Skeletal muscle tissue (tissue), 4 donors: ENCODE data around the gene TSHR. TPM values are rescaled to one million over a fixed set of nuclear protein-coding genes. Genes with fewer than 3 reads are reported as not detected.
A peak's percentile ranks its signal among the peaks of the same experiment; 100 is the strongest.
"Not testable (repeated sequence)": the region's sequence is repeated elsewhere in the genome, so short reads cannot be mapped to it uniquely, and the experiment has no call there.

Source experiments
- H3K27ac ChIP-seq: one replicate; pipeline ENCODE4 v1.7.0; 2013; ENCODE audit warnings: mild to moderate bottlenecking, low read depth, low read length, inconsistent platforms
- H3K27me3 ChIP-seq, 3 donors: one replicate each; pipeline ENCODE4 v1.7.0; 2013; ENCODE audit warnings: low read length in 3 of 3; ENCODE audit not compliant: control insufficient read depth in 3 of 3, insufficient read depth in 3 of 3
- H3K36me3 ChIP-seq, 3 donors: one replicate each; pipeline ENCODE4 v1.7.0; 2013; ENCODE audit warnings: low read length in 3 of 3; ENCODE audit not compliant: control insufficient read depth in 3 of 3, insufficient read depth in 3 of 3
- H3K4me1 ChIP-seq, 3 donors: one replicate each; pipeline ENCODE4 v1.7.0; 2013; ENCODE audit warnings: low read length in 3 of 3, mild to moderate bottlenecking in 3 of 3; ENCODE audit not compliant: control insufficient read depth in 3 of 3, insufficient read depth in 3 of 3
- H3K4me3 ChIP-seq, 3 donors: one replicate each; pipeline ENCODE4 v1.7.0; 2013; ENCODE audit warnings: low read length in 3 of 3
- H3K9ac ChIP-seq, 3 donors: one replicate each; pipeline ENCODE4 v1.7.0; 2013; ENCODE audit warnings: low read length in 3 of 3, mild to moderate bottlenecking in 3 of 3, moderate library complexity in 2 of 3, low read depth in 1 of 3
- H3K9me3 ChIP-seq, 3 donors: one replicate each; pipeline ENCODE4 v1.7.0; 2013; ENCODE audit warnings: low read length in 3 of 3; ENCODE audit not compliant: control insufficient read depth in 3 of 3
- total RNA-seq: library from RNA; depleted of rRNA; stranded (reverse); fragments of >200 nt; gene quantifications from one replicate; pipeline ENCODE4 v1.2.3, GENCODE V29; 2014
- donor health status: Osteomylitis.

Gene TSHR
- total RNA-seq: under 0.01 TPM

DNA sequence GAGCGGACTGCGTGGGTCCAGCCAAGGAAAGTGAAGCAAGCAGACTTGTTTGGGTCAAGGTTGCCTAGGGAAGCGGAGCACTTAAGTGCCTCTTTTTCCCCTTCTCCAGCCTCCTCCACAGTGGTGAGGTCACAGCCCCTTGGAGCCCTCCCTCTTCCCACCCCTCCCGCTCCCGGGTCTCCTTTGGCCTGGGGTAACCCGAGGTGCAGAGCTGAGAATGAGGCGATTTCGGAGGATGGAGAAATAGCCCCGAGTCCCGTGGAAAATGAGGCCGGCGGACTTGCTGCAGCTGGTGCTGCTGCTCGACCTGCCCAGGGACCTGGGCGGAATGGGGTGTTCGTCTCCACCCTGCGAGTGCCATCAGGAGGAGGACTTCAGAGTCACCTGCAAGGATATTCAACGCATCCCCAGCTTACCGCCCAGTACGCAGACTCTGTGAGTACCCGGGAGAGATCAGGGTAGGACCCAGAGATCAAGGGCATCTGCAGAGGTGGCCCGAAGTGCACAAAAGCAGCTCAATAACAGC, at the start of gene TSHR:
TSS of gene TSHR (plus strand) at position 206 of the 526 bp plus-strand sequence. CDS start at position 266, 60 bp downstream.
- H3K9me3 ChIP-seq: no peaks in the 10 kb centered on the region
- H3K27me3 ChIP-seq: peaks cover 0 to 4% (median 0%) of the 10 kb centered on the region in 3 donors
- peak within 1 kb of the TSS; percentile 77 to 82 (median 81) for H3K4me3 ChIP-seq
- no peak within 1 kb of the TSS for H3K27ac ChIP-seq
- peaks cover 8 to 9% (median 8%) of the 10 kb centered on the region in 3 donors for H3K4me1 ChIP-seq
- peak within 1 kb of the TSS; percentile 60 to 79 (median 69) for H3K9ac ChIP-seq
- no peaks in the 10 kb centered on the region for H3K36me3 ChIP-seq

DNA sequence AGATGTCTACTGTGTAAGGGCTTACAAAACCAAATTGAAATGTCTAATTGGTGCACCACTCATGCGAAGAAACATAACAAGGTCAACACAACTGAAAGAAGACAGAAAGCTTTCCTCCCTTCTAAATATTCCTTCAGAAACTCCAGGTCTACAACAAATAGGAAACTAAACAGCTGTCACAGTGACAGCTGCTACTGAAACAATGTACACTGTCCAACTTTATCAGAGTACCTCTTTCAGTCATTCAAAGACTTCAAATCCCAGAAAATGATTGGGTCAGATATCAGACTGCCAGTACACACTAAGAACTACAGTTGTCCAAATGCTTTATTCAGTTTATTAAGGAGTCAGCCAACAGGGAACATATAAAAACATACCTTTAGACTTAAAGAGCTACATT, 49.1 kb upstream of the TSHR start:
- Histone ChIP-seq H3K27ac (no peak overlapping the region), H3K36me3 (no peaks in the 10 kb centered on the region), H3K27me3 (no peaks in the 10 kb centered on the region), H3K4me3 (no peak overlapping the region), H3K9me3 (no peaks in the 10 kb centered on the region), H3K9ac (no peak overlapping the region), H3K4me1 (no peaks in the 10 kb centered on the region)

- H3K9me3 ChIP-seq: no peaks in the 10 kb centered on the region
- H3K27ac ChIP-seq: no peak overlapping the region
- H3K36me3 ChIP-seq: no peaks in the 10 kb centered on the region
- no peaks in the 10 kb centered on the region for H3K27me3 ChIP-seq
- no peak overlapping the region for H3K4me3 ChIP-seq
- H3K4me1 ChIP-seq: no peaks in the 10 kb centered on the region
- H3K9ac ChIP-seq: no peak overlapping the region
Observed at GRCh38 chr14:80906946-80907345, 48.5 kb upstream of the TSHR start.

- H3K4me3 ChIP-seq, H3K27ac ChIP-seq, H3K36me3 ChIP-seq, H3K9me3 ChIP-seq, H3K27me3 ChIP-seq, H3K9ac ChIP-seq, H3K4me1 ChIP-seq: not testable (repeated sequence)
Observed at GRCh38 chr14:80912013-80912412, 43.4 kb upstream of the TSHR start.

DNA sequence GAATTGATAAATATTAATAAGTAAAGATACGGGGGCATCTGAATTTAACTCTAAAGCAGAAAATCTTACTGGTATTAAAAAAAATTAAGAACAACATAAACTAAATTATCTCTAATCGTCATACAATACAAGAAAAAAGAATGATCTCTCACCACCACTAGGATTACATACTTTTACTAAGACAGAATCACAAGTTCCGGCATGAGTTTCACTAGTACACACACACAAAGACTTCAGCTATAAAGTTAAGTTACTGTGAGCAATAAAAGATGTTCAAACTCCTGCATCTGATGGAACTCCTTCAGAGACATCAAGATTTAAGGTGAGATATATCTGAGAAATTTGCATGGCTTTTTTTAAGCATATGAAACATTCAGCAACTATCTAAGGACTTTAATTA, 35.8 kb upstream of the TSHR start:
- H3K4me1 ChIP-seq: no peaks in the 10 kb centered on the region
- H3K9me3 ChIP-seq: no peaks in the 10 kb centered on the region
- peaks cover 0 to 6% (median 4%) of the 10 kb centered on the region in 3 donors for H3K36me3 ChIP-seq
- no peaks in the 10 kb centered on the region for H3K27me3 ChIP-seq
- no peak overlapping the region for H3K4me3 ChIP-seq
- H3K9ac ChIP-seq: no peak overlapping the region
- H3K27ac ChIP-seq: no peak overlapping the region

- Histone ChIP-seq H3K9me3 (no peaks in the 10 kb centered on the region), H3K36me3 (no peaks in the 10 kb centered on the region), H3K9ac (no peak overlapping the region), H3K27ac (no peak overlapping the region), H3K4me1 (peaks cover 0 to 13% (median 8%) of the 10 kb centered on the region in 3 donors), H3K4me3 (no peak overlapping the region), H3K27me3 (no peaks in the 10 kb centered on the region)
Observed at GRCh38 chr14:80923368-80923767, 32.1 kb upstream of the TSHR start.

GRCh38 chr14:80924365-80925103, 30.9 kb upstream of the TSHR start:
- H3K9ac ChIP-seq: no peak overlapping the region
- H3K27ac ChIP-seq: no peak overlapping the region
- no peaks in the 10 kb centered on the region for H3K27me3 ChIP-seq
- peaks cover 0 to 13% (median 8%) of the 10 kb centered on the region in 3 donors for H3K4me1 ChIP-seq
- H3K4me3 ChIP-seq: no peak overlapping the region
- H3K9me3 ChIP-seq: no peaks in the 10 kb centered on the region
- H3K36me3 ChIP-seq: no peaks in the 10 kb centered on the region

- H3K36me3 ChIP-seq: no peaks in the 10 kb centered on the region
- no peaks in the 10 kb centered on the region for H3K9me3 ChIP-seq
- no peak overlapping the region for H3K4me3 ChIP-seq
- no peak overlapping the region for H3K27ac ChIP-seq
- H3K9ac ChIP-seq: no peak overlapping the region
- H3K27me3 ChIP-seq: no peaks in the 10 kb centered on the region
- H3K4me1 ChIP-seq: peaks cover 0 to 13% (median 8%) of the 10 kb centered on the region in 3 donors
Observed at GRCh38 chr14:80926397-80927082, 28.9 kb upstream of the TSHR start.

DNA sequence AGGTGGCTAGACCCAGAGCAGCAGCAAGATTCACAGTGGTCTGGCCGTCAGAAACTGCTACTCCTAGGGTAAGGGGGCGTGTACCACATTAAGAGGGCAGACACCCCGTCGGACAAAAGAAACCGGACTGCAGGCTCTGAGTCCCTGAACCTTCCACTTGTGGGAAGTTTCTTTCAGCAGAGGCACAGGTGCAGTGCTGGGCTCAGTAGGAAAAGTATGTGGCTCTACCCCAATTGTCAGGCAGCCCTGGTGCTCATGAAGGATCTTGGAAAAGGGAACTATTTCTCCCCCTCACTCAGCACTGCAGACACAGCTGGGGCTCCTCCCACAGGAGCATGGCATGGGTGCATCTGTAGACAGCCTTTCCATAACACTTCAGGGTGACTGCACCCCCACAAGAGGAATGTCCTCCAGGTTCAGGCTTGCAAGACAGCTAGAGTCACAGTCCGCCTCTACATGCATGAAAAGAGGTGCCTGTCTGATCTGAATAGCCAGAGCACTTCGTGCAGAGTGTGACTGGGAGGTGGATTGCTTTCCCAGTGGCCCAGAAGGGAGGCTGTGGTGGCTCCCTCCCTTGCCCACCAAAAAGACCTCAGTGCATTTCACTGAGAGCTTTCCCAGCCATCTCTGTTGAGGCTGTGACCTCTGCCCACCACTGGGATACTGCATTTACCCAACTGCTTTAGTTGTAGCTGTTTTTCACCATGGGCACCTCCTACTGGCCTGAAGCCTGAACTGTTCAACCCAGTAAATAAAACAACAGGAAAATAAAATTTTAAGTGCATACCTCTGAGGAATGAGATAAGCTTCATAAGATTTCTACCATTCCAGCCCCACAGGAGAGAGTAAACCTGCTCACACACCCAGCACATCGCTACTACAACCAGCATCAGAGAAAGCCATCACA, 28.1 kb upstream of the TSHR start:
- H3K36me3 ChIP-seq: no peaks in the 10 kb centered on the region
- no peak overlapping the region for H3K27ac ChIP-seq
- no peaks in the 10 kb centered on the region for H3K27me3 ChIP-seq
- no peak overlapping the region for H3K4me3 ChIP-seq
- peaks cover 0 to 13% (median 8%) of the 10 kb centered on the region in 3 donors for H3K4me1 ChIP-seq
- no peaks in the 10 kb centered on the region for H3K9me3 ChIP-seq
- H3K9ac ChIP-seq: no peak overlapping the region
